PC-9 (cell line): ENCODE data around the gene TLN1. TPM values are rescaled to one million over a fixed set of nuclear protein-coding genes. Genes with fewer than 3 reads are reported as not detected.

ENCODE experiments used
- BruUV-seq: library from RNA; stranded (reverse); fragments of 400-500 nt; replicated peaks from 2 replicates; lab custom pipeline; 2021; lab: Mats Ljungman, UMichigan
- CTCF ChIA-PET: fragments of 300-600 bp; sonication (Branson Sonifier 250); formaldehyde crosslinking; loops from one replicate; lab custom pipeline; 2022; ENCODE audit warnings: antibody characterized with exemption; lab: Charles Lee
- POLR2A ChIA-PET: fragments of 300-600 bp; sonication (Branson Sonifier 250); formaldehyde crosslinking; loops from one replicate; lab custom pipeline; 2022; ENCODE audit warnings: antibody characterized with exemption; ENCODE audit not compliant: unreplicated experiment; lab: Charles Lee
- DNase-seq, 2 experiments: peaks; one replicate each; pipeline versions ENCODE4 v3.0.0 to v3.0.0-alpha.2; 2015 to 2022; ENCODE audit warnings: mixed read lengths in 1 of 2
- H2AFZ ChIP-seq: fragments of 200-600 bp; sonication (generic); 2 replicates; pipeline ENCODE4 v1.8.1; 2017; ENCODE audit warnings: antibody characterized with exemption
- H3F3A ChIP-seq: fragments of 200-600 bp; sonication (generic); 2 replicates; pipeline ENCODE4 v1.8.1; 2017; ENCODE audit warnings: antibody characterized with exemption, mild to moderate bottlenecking, low read depth; ENCODE audit not compliant: insufficient read depth
- H3K27ac ChIP-seq: fragments of 200-600 bp; sonication (generic); 2 replicates; pipeline ENCODE4 v1.6.1; 2016; ENCODE audit warnings: mixed run types
- H3K27me3 ChIP-seq: fragments of 200-600 bp; sonication (generic); 2 replicates; pipeline ENCODE4 v1.6.1; 2016; ENCODE audit warnings: low read depth, mixed run types; ENCODE audit not compliant: insufficient read depth
- H3K36me3 ChIP-seq: fragments of 200-600 bp; sonication (generic); 2 replicates; pipeline ENCODE4 v1.6.1; 2016; ENCODE audit warnings: low read depth, mixed run types
- H3K4me1 ChIP-seq: fragments of 200-600 bp; sonication (generic); replicated peaks from 2 replicates; pipeline ENCODE4 v1.6.1; 2016; ENCODE audit warnings: mixed run types; ENCODE audit not compliant: insufficient read depth
- H3K4me2 ChIP-seq: fragments of 200-600 bp; sonication (generic); 2 replicates; pipeline ENCODE4 v1.6.1; 2017; ENCODE audit warnings: mixed run types
- H3K4me3 ChIP-seq: fragments of 200-600 bp; sonication (generic); 2 replicates; pipeline ENCODE4 v1.6.1; 2016; ENCODE audit warnings: mixed run types
- H3K79me2 ChIP-seq: fragments of 200-600 bp; sonication (generic); 2 replicates; pipeline ENCODE4 v1.6.1; 2017; ENCODE audit warnings: low read depth, mixed run types
- H3K9me2 ChIP-seq: fragments of 200-600 bp; sonication (generic); 2 replicates; pipeline ENCODE4 v1.8.1; 2017; ENCODE audit warnings: mild to moderate bottlenecking; ENCODE audit not compliant: insufficient read depth
- H3K9me3 ChIP-seq: fragments of 200-600 bp; sonication (generic); 2 replicates; pipeline ENCODE4 v1.8.1; 2016; ENCODE audit warnings: low read depth; ENCODE audit not compliant: insufficient read depth
- H4K20me1 ChIP-seq: fragments of 200-600 bp; sonication (generic); 2 replicates; pipeline ENCODE4 v1.8.1; 2017; ENCODE audit not compliant: insufficient read depth
- EZH2 ChIP-seq: fragments of 200-600 bp; sonication (generic); IDR thresholded peaks from 2 replicates; pipeline ENCODE4 v1.8.0; 2017; ENCODE audit warnings: antibody characterized with exemption, low read depth
- intact Hi-C: fragments of 100-400 bp; cut with micrococcal nuclease; formaldehyde crosslinking; loops from one replicate; pipeline ENCODE4 v1.10.0; 2022; ENCODE audit not compliant: unreplicated experiment
- total RNA-seq: library from RNA; stranded (reverse); gene quantifications from 2 replicates; pipeline ENCODE4 v1.2.3, GENCODE V29; 2021
- TF ChIP-seq, protein P1 (sequence below): fragments of 200-600 bp; sonication (generic); conservative IDR thresholded peaks from 2 replicates; pipeline ENCODE4 v1.6.1; 2017; ENCODE audit warnings: mixed run types, antibody characterized with exemption, mild to moderate bottlenecking, moderate library complexity

TLN1 gene
- total RNA-seq, 1 experiment from 2014 or later, result 101 TPM

DNA sequence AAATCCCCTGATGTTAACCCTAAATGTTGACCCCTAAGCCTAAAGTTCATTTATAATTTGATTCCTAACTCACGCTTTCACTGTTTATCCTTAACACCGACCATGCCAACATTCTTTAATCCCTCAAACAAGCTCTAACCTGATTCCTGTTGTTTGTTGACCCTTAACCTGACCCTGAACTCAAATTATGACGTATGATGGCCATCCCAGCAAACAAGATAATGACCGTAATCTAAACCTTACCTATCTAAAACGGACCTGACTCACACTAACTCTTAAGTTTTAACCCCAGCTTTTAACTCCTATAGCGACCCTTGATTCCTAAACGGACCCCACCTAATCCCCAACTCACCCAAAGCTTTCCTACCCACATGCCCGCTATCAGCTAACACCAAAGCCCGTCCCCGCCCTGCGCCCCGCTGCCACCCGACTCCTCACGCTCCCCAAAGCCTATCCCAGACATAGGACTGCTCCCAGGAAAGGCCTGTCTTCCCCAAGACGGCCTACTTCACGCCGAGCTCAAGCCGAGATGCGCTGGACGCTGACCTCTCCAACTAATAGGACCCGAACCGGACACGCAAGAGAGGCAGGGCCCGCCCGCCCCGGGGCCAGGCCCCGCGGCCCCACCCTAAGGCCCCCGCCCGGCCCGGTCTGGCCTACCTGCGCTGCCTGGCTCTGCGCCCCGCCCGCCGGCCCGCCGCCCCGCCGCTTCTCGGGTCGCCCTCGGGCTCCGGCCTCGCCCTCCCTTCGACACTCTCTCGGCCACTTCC lies 395 bp downstream of the TLN1 start:
- peaks cover 48% of the 10 kb centered on the region for H3K4me1 ChIP-seq
- no peaks in the 10 kb centered on the region for H3K9me2 ChIP-seq
- no peak for DNase-seq
- POLR2A ChIA-PET, result interaction anchor here (0.6 to 2.4 kb wide), 4 partner anchors 18 to 935 kb away, joined by 4 to 28 read pairs (median 6); partner anchors contain the start of genes CCDC107 and RMRP
- H3K27me3 ChIP-seq, result no peaks in the 10 kb centered on the region
- H3K36me3 ChIP-seq, result 0 out of 2 replicates have a peak, but pooled peaks cover 12% of the 10 kb centered on the region
- peak overlapping the region; percentile 89 for H3K4me2 ChIP-seq
- no peaks in the 10 kb centered on the region for H3K9me3 ChIP-seq
- intact Hi-C loops, result loop anchor here (1.0 to 10.0 kb wide), 5 partner anchors 17 to 247 kb away; partner anchors contain the start of genes CCDC107, GBA2, RGP1 and RMRP
- H3K79me2 ChIP-seq, result peaks cover 63% of the 10 kb centered on the region
- TF ChIP-seq EZH2, result no peak
- TF ChIP-seq, protein P1, sequence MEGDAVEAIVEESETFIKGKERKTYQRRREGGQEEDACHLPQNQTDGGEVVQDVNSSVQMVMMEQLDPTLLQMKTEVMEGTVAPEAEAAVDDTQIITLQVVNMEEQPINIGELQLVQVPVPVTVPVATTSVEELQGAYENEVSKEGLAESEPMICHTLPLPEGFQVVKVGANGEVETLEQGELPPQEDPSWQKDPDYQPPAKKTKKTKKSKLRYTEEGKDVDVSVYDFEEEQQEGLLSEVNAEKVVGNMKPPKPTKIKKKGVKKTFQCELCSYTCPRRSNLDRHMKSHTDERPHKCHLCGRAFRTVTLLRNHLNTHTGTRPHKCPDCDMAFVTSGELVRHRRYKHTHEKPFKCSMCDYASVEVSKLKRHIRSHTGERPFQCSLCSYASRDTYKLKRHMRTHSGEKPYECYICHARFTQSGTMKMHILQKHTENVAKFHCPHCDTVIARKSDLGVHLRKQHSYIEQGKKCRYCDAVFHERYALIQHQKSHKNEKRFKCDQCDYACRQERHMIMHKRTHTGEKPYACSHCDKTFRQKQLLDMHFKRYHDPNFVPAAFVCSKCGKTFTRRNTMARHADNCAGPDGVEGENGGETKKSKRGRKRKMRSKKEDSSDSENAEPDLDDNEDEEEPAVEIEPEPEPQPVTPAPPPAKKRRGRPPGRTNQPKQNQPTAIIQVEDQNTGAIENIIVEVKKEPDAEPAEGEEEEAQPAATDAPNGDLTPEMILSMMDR, result no peak
- H3F3A ChIP-seq, result peaks cover 29% of the 10 kb centered on the region
- CTCF ChIA-PET, result interaction anchor here (0.9 to 1.6 kb wide), 4 partner anchors 16 to 68 kb away, joined by 3 to 4 read pairs (median 3); no protein-coding TSS in a partner anchor
- peak overlapping the region; percentile 86 for H3K4me3 ChIP-seq
- peak overlapping the region; percentile 87 for H2AFZ ChIP-seq
- peak overlapping the region; percentile 79 for H3K27ac ChIP-seq
- peaks cover 6% of the 10 kb centered on the region; the same call in 1 of the 2 replicates for H4K20me1 ChIP-seq
- BruUV-seq, result no TSS peak

DNA sequence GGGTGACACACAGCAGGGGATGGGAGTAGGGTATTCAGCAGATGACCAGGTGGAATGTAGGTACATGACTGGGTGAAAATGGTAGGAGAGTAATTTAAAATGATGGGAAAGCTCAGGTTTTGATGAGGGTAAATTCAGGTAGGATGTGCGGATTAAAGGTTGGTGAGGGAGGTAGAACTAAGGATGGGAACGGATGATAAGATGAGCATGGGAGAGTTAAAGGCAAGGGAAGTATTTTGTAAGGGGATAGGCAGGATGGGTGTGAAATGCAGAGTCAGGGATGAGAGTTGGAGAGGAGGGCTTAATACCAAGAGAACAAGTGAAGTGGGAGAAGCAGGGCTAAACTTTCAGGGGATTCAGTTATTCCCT lies 1.5 kb downstream of the TLN1 start:
- Histone ChIP-seq H4K20me1 (peaks cover 6% of the 10 kb centered on the region; the same call in 1 of the 2 replicates), H2AFZ (no peak overlapping the region), H3K4me3 (peak overlapping the region; percentile 86; the same call in 1 of the 2 replicates), H3K4me1 (peaks cover 48% of the 10 kb centered on the region), H3K4me2 (peak overlapping the region; percentile 89), H3F3A (peaks cover 28% of the 10 kb centered on the region), H3K9me2 (no peaks in the 10 kb centered on the region), H3K9me3 (no peaks in the 10 kb centered on the region), H3K27me3 (no peaks in the 10 kb centered on the region), H3K27ac (peak overlapping the region; percentile 79; the same call in 1 of the 2 replicates), H3K79me2 (peaks cover 63% of the 10 kb centered on the region), H3K36me3 (0 out of 2 replicates have a peak, but pooled peaks cover 7% of the 10 kb centered on the region)
- BruUV-seq, result no TSS peak
- intact Hi-C loops, result loop anchor here (5.0 to 10.0 kb wide), 2 partner anchors 128 to 246 kb away; no protein-coding TSS in a partner anchor
- TF ChIP-seq, protein P1, result no peak
- no peak for TF ChIP-seq EZH2
- ChIA-PET CTCF (interaction anchor here (0.8 to 1.3 kb wide), 2 partner anchors 34 to 69 kb away, joined by 3 to 4 read pairs; no protein-coding TSS in a partner anchor), POLR2A (interaction anchor here (0.5 kb wide), 1 partner anchor 66 kb away, joined by 3 read pairs; the partner anchor contains the start of gene ARHGEF39)
- DNase-seq, result no peak
